Activated CD8-positive, alpha-beta T cell treated with anti-CD3 and anti-CD28 coated beads, Interleukin-2, amount 10 ng/mL, durations not matched to agents 7 days and 5 days (primary cell): ENCODE data around the gene E2F2. TPM values are rescaled to one million over a fixed set of nuclear protein-coding genes. Genes with fewer than 3 reads are reported as not detected.

Experiments
- ATAC-seq: fragments of 150-1000 bp; cut with Tn5 transposase; one replicate; pipeline ENCODE4 v1.10.0; 2021; ENCODE audit warnings: moderate library complexity
- CTCF ChIA-PET: fragments of 350-600 bp; sonication (Branson Sonifier 250); formaldehyde crosslinking; loops from one replicate; lab custom pipeline; 2021; ENCODE audit warnings: antibody characterized with exemption; lab: Charles Lee
- POLR2A ChIA-PET: fragments of 350-600 bp; sonication (Branson Sonifier 250); formaldehyde crosslinking; loops from one replicate; lab custom pipeline; 2021; ENCODE audit warnings: antibody characterized with exemption; lab: Charles Lee
- DNase-seq: peaks from one replicate; pipeline ENCODE4 v3.0.0-alpha.2; 2020
- H3K27ac Mint-ChIP-seq: one replicate; pipeline ENCODE4 v1.8.0; 2021; ENCODE audit warnings: mild to moderate bottlenecking, mixed read lengths
- H3K27me3 Mint-ChIP-seq: one replicate; pipeline ENCODE4 v1.8.0; 2021; ENCODE audit warnings: low read depth, mixed read lengths
- H3K36me3 Mint-ChIP-seq: one replicate; pipeline ENCODE4 v1.8.0; 2021; ENCODE audit warnings: low read depth, mixed read lengths
- H3K4me1 Mint-ChIP-seq: one replicate; pipeline ENCODE4 v1.8.0; 2021; ENCODE audit warnings: low read depth, mixed read lengths
- H3K4me3 Mint-ChIP-seq: one replicate; pipeline ENCODE4 v1.8.0; 2021; ENCODE audit warnings: mild to moderate bottlenecking, mixed read lengths
- H3K9me3 Mint-ChIP-seq: one replicate; pipeline ENCODE4 v1.8.0; 2022; ENCODE audit warnings: mixed read lengths; ENCODE audit not compliant: insufficient read depth
- total RNA-seq, 2 experiments: library from RNA; stranded (reverse); gene quantifications; one replicate each; pipeline ENCODE4 v1.2.3, GENCODE V29; 2021

E2F2 gene
- total RNA-seq, 2 experiments from 2014 or later, result 75.0 to 80.3 TPM

- no peak overlapping the region for H3K4me3 Mint-ChIP-seq
- CTCF ChIA-PET, result interaction anchor here (4.1 to 23.9 kb wide), 2 partner anchors 15 to 70 kb away, joined by 13 to 1062 read pairs; no protein-coding TSS in a partner anchor
- peak; percentile 48 for DNase-seq
- no peak overlapping the region for H3K27ac Mint-ChIP-seq
- H3K9me3 Mint-ChIP-seq, result no peaks in the 10 kb centered on the region
- ATAC-seq, result no peak
- H3K36me3 Mint-ChIP-seq, result peaks cover 12% of the 10 kb centered on the region
- H3K27me3 Mint-ChIP-seq, result peaks cover 48% of the 10 kb centered on the region
- peaks cover 46% of the 10 kb centered on the region for H3K4me1 Mint-ChIP-seq
- POLR2A ChIA-PET, result no interaction called here
Observed at GRCh38 chr1:23562137-23562876, 31.3 kb upstream of the E2F2 start.

GRCh38 chr1:23561813-23562100 is 30.7 kb upstream of the E2F2 start:
- ChIA-PET CTCF (interaction anchor here (23.9 kb wide), 1 partner anchor 71 kb away, joined by 1062 read pairs; no protein-coding TSS in a partner anchor), POLR2A (no interaction called here)
- peaks cover 17% of the 10 kb centered on the region for H3K36me3 Mint-ChIP-seq
- H3K9me3 Mint-ChIP-seq, result no peaks in the 10 kb centered on the region
- DNase-seq (no peak), ATAC-seq (no peak)
- peaks cover 46% of the 10 kb centered on the region for H3K27me3 Mint-ChIP-seq
- peaks cover 50% of the 10 kb centered on the region for H3K4me1 Mint-ChIP-seq
- no peak overlapping the region for H3K27ac Mint-ChIP-seq
- H3K4me3 Mint-ChIP-seq, result no peak overlapping the region

- H3K27ac Mint-ChIP-seq, result no peak overlapping the region
- ChIA-PET CTCF (interaction anchor here (23.9 kb wide), 1 partner anchor 71 kb away, joined by 1062 read pairs; no protein-coding TSS in a partner anchor), POLR2A (no interaction called here)
- no peak for DNase-seq
- H3K4me3 Mint-ChIP-seq, result no peak overlapping the region
- peaks cover 44% of the 10 kb centered on the region for H3K27me3 Mint-ChIP-seq
- no peak for ATAC-seq
- peaks cover 55% of the 10 kb centered on the region for H3K4me1 Mint-ChIP-seq
- H3K36me3 Mint-ChIP-seq, result peaks cover 20% of the 10 kb centered on the region
- no peaks in the 10 kb centered on the region for H3K9me3 Mint-ChIP-seq
Observed at GRCh38 chr1:23561076-23561812, 30.2 kb upstream of the E2F2 start.

GRCh38 chr1:23559985-23560741 is 29.1 kb upstream of the E2F2 start:
- DNase-seq, result no peak
- Mint-ChIP-seq H3K27me3 (peaks cover 39% of the 10 kb centered on the region), H3K27ac (peak overlapping the region; percentile 87), H3K4me3 (peak overlapping the region; percentile 95), H3K9me3 (no peaks in the 10 kb centered on the region), H3K36me3 (peaks cover 20% of the 10 kb centered on the region), H3K4me1 (peaks cover 66% of the 10 kb centered on the region)
- ChIA-PET POLR2A (interaction anchor here (0.6 to 7.5 kb wide), 12 partner anchors 10 to 77 kb away, joined by 3 to 69 read pairs (median 8); no protein-coding TSS in a partner anchor), CTCF (interaction anchor here (0.9 to 23.9 kb wide), 12 partner anchors 13 to 72 kb away, joined by 3 to 1062 read pairs (median 8); no protein-coding TSS in a partner anchor)
- ATAC-seq, result no peak

- POLR2A ChIA-PET, result interaction anchor here (0.6 to 7.5 kb wide), 19 partner anchors 11 to 405 kb away, joined by 3 to 69 read pairs (median 6); no protein-coding TSS in a partner anchor
- CTCF ChIA-PET, result interaction anchor here (0.9 to 23.9 kb wide), 14 partner anchors 13 to 73 kb away, joined by 3 to 1062 read pairs (median 6); partner anchors contain the start of gene E2F2
- Mint-ChIP-seq H3K27ac (peak within 1 kb of the TSS; percentile 87), H3K9me3 (no peaks in the 10 kb centered on the region), H3K27me3 (peaks cover 34% of the 10 kb centered on the region), H3K4me3 (peak within 1 kb of the TSS; percentile 95), H3K4me1 (peaks cover 70% of the 10 kb centered on the region), H3K36me3 (peaks cover 20% of the 10 kb centered on the region)
- DNase-seq (peak; percentile 97), ATAC-seq (peak; percentile 74)
Observed at GRCh38 chr1:23559136-23559984, 28.3 kb upstream of the E2F2 start, which contains the start of gene ID3. Gene ID3, minus strand, starts transcription at chr1:23559501. Its CDS starts 75 bp downstream, at chr1:23559426.

- no peak for ATAC-seq
- ChIA-PET CTCF (interaction anchor here (1.0 to 23.9 kb wide), 12 partner anchors 14 to 74 kb away, joined by 3 to 1062 read pairs (median 8); partner anchors contain the start of gene E2F2), POLR2A (interaction anchor here (0.9 to 7.5 kb wide), 18 partner anchors 11 to 406 kb away, joined by 3 to 69 read pairs (median 7); no protein-coding TSS in a partner anchor)
- peaks cover 20% of the 10 kb centered on the region for H3K36me3 Mint-ChIP-seq
- H3K27ac Mint-ChIP-seq, result peak overlapping the region; percentile 87
- H3K9me3 Mint-ChIP-seq, result no peaks in the 10 kb centered on the region
- H3K4me3 Mint-ChIP-seq, result peak overlapping the region; percentile 95
- peaks cover 31% of the 10 kb centered on the region for H3K27me3 Mint-ChIP-seq
- peaks cover 75% of the 10 kb centered on the region for H3K4me1 Mint-ChIP-seq
- DNase-seq, result no peak
Observed at GRCh38 chr1:23558872-23559135, 27.8 kb upstream of the E2F2 start.

GRCh38 chr1:23558140-23558871 is 27.3 kb upstream of the E2F2 start:
- DNase-seq (peak; percentile 55), ATAC-seq (no peak)
- no peaks in the 10 kb centered on the region for H3K9me3 Mint-ChIP-seq
- H3K27me3 Mint-ChIP-seq, result peaks cover 26% of the 10 kb centered on the region
- CTCF ChIA-PET, result interaction anchor here (1.1 to 23.9 kb wide), 11 partner anchors 13 to 74 kb away, joined by 3 to 1062 read pairs (median 10); no protein-coding TSS in a partner anchor
- H3K36me3 Mint-ChIP-seq, result peaks cover 20% of the 10 kb centered on the region
- peaks cover 75% of the 10 kb centered on the region for H3K4me1 Mint-ChIP-seq
- POLR2A ChIA-PET, result interaction anchor here (0.9 to 7.5 kb wide), 19 partner anchors 12 to 406 kb away, joined by 3 to 69 read pairs (median 8); no protein-coding TSS in a partner anchor
- peak overlapping the region; percentile 87 for H3K27ac Mint-ChIP-seq
- H3K4me3 Mint-ChIP-seq, result peak overlapping the region; percentile 95

GRCh38 chr1:23557471-23558124 is 26.6 kb upstream of the E2F2 start:
- H3K27ac Mint-ChIP-seq, result peak overlapping the region; percentile 74
- ChIA-PET POLR2A (interaction anchor here (0.7 to 7.5 kb wide), 12 partner anchors 20 to 79 kb away, joined by 3 to 69 read pairs (median 8); no protein-coding TSS in a partner anchor), CTCF (interaction anchor here (1.1 to 23.9 kb wide), 10 partner anchors 12 to 75 kb away, joined by 3 to 1062 read pairs (median 16); no protein-coding TSS in a partner anchor)
- peaks cover 23% of the 10 kb centered on the region for H3K27me3 Mint-ChIP-seq
- ATAC-seq, result no peak
- H3K9me3 Mint-ChIP-seq, result no peaks in the 10 kb centered on the region
- peaks cover 20% of the 10 kb centered on the region for H3K36me3 Mint-ChIP-seq
- peak overlapping the region; percentile 95 for H3K4me3 Mint-ChIP-seq
- H3K4me1 Mint-ChIP-seq, result peaks cover 70% of the 10 kb centered on the region
- DNase-seq, result peak; percentile 37

- H3K4me1 Mint-ChIP-seq, result peaks cover 62% of the 10 kb centered on the region
- ChIA-PET POLR2A (interaction anchor here (0.7 to 7.5 kb wide), 12 partner anchors 20 to 81 kb away, joined by 3 to 69 read pairs (median 14); no protein-coding TSS in a partner anchor), CTCF (interaction anchor here (1.4 to 23.9 kb wide), 11 partner anchors 8 to 76 kb away, joined by 5 to 1062 read pairs (median 32); no protein-coding TSS in a partner anchor)
- DNase-seq (no peak), ATAC-seq (no peak)
- H3K27me3 Mint-ChIP-seq, result peaks cover 20% of the 10 kb centered on the region
- peaks cover 20% of the 10 kb centered on the region for H3K36me3 Mint-ChIP-seq
- peak overlapping the region; percentile 95 for H3K4me3 Mint-ChIP-seq
- peak overlapping the region; percentile 94 for H3K27ac Mint-ChIP-seq
- H3K9me3 Mint-ChIP-seq, result no peaks in the 10 kb centered on the region
Observed at GRCh38 chr1:23556635-23557470, 25.8 kb upstream of the E2F2 start.
